Osteocyte (in vitro differentiated cells): ENCODE measurements around the gene RAB5B. TPM values are rescaled to one million over a fixed set of nuclear protein-coding genes. Genes with fewer than 3 reads are reported as not detected.

Experiments
- DNase-seq: peaks from one replicate; pipeline ENCODE4 v3.0.0; 2021; ENCODE audit warnings: mixed read lengths; ENCODE audit not compliant: unreplicated experiment; ENCODE audit errors: extremely low spot score
- H3K27ac Mint-ChIP-seq: one replicate; pipeline ENCODE4 v1.8.0; 2021; ENCODE audit warnings: mild to moderate bottlenecking, mixed read lengths; ENCODE audit not compliant: unreplicated experiment
- H3K27me3 Mint-ChIP-seq: one replicate; pipeline ENCODE4 v1.8.0; 2021; ENCODE audit warnings: mixed read lengths; ENCODE audit not compliant: unreplicated experiment
- H3K36me3 Mint-ChIP-seq: one replicate; pipeline ENCODE4 v1.8.0; 2021; ENCODE audit warnings: mixed read lengths; ENCODE audit not compliant: unreplicated experiment
- H3K4me1 Mint-ChIP-seq: one replicate; pipeline ENCODE4 v1.8.0; 2021; ENCODE audit warnings: mixed read lengths; ENCODE audit not compliant: unreplicated experiment
- H3K4me3 Mint-ChIP-seq: one replicate; pipeline ENCODE4 v1.8.0; 2021; ENCODE audit warnings: mild to moderate bottlenecking, moderate library complexity, mixed read lengths; ENCODE audit not compliant: unreplicated experiment
- H3K9me3 Mint-ChIP-seq: one replicate; pipeline ENCODE4 v1.8.0; 2021; ENCODE audit warnings: mixed read lengths; ENCODE audit not compliant: unreplicated experiment
- total RNA-seq: library from RNA; stranded (reverse); gene quantifications from 2 replicates; pipeline ENCODE4 v1.2.1, GENCODE V29; 2021
- TF ChIP-seq, protein P1 (sequence below): fragments of 200-600 bp; sonication (generic); IDR thresholded peaks from 2 replicates; pipeline ENCODE4 v1.5.0; 2021; ENCODE audit warnings: antibody characterized with exemption, mild to moderate bottlenecking, moderate library complexity

The RAB5B gene
- total RNA-seq, 1 donor from 2014 or later = 126 TPM

DNA sequence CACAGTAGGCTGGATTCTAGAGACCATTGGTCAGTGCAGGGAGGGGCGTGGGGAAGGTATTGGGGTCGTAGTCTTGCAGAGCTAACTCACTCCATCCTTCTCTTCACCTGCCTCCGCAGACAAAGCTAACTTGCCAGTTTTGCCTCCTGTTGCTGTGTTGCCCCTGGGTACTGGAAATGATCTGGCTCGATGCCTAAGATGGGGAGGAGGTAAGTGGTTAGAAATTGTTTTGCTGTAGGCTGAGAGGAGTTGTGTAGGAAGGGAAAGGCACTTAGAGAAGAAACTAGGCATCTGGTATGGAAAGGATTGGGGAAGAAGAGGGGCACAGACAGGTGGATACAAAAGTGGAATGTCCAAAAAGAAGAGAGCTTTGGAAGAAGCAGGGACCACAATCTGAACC is 31.8 kb upstream of the RAB5B start:
- H3K4me3 Mint-ChIP-seq = no peak overlapping the region
- no peak for DNase-seq
- peaks cover 33% of the 10 kb centered on the region for H3K36me3 Mint-ChIP-seq
- TF ChIP-seq, protein P1, sequence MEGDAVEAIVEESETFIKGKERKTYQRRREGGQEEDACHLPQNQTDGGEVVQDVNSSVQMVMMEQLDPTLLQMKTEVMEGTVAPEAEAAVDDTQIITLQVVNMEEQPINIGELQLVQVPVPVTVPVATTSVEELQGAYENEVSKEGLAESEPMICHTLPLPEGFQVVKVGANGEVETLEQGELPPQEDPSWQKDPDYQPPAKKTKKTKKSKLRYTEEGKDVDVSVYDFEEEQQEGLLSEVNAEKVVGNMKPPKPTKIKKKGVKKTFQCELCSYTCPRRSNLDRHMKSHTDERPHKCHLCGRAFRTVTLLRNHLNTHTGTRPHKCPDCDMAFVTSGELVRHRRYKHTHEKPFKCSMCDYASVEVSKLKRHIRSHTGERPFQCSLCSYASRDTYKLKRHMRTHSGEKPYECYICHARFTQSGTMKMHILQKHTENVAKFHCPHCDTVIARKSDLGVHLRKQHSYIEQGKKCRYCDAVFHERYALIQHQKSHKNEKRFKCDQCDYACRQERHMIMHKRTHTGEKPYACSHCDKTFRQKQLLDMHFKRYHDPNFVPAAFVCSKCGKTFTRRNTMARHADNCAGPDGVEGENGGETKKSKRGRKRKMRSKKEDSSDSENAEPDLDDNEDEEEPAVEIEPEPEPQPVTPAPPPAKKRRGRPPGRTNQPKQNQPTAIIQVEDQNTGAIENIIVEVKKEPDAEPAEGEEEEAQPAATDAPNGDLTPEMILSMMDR = no peak
- H3K4me1 Mint-ChIP-seq = peaks cover 5% of the 10 kb centered on the region
- H3K27me3 Mint-ChIP-seq = no peaks in the 10 kb centered on the region
- peak overlapping the region; percentile 20 for H3K27ac Mint-ChIP-seq
- no peaks in the 10 kb centered on the region for H3K9me3 Mint-ChIP-seq

DNA sequence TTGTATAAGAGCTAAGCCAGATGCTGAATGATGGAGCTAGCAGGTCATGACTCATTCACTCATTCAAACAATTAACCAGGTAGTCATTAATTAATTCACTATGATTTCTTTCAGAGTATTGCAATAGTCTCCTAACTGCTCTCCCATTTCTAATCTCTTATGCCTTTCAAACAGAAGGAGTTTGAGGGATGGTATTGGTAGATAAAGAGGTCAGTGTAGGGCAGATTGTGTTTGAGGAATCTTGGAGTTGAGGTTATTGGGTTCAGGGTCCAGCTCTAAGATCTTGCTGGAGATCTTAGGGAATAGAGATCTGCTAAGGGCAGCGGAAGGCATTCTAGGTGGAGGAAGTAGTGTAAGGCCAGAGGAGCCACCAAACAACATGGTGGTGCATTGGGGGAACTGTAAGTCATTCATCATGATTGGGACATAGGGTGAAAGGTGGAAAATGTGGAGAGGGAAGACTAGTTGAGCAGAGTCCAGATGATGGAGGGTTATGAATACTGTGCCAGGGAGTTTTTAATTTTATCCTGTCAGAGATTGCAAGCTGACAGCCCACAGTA is 31.2 kb upstream of the RAB5B start:
- peaks cover 5% of the 10 kb centered on the region for H3K4me1 Mint-ChIP-seq
- H3K4me3 Mint-ChIP-seq = no peak overlapping the region
- no peak for DNase-seq
- H3K27ac Mint-ChIP-seq = no peak overlapping the region
- no peaks in the 10 kb centered on the region for H3K27me3 Mint-ChIP-seq
- peaks cover 37% of the 10 kb centered on the region for H3K36me3 Mint-ChIP-seq
- no peaks in the 10 kb centered on the region for H3K9me3 Mint-ChIP-seq
- TF ChIP-seq, protein P1 = no peak

DNA sequence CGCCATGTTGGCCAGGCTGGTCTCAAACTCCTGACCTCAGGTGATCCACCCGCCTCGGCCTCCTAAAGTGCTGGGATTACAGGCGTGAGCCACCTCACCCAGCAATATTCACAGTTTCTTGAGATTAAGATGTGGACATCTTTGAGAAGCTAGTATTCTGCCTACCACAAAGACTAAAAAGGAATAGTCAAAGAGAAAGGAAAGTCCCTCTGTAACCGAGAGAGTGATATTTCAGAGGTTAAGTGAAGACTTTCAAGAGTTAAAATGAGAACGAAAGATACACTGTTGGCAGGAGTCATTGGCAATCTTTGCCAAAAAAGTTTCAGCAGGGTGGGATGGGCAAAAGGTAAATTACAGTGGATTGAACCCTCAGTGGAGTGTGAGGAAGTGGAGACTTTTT is 27.3 kb upstream of the RAB5B start:
- H3K4me3 Mint-ChIP-seq = no peak overlapping the region
- DNase-seq = no peak

DNA sequence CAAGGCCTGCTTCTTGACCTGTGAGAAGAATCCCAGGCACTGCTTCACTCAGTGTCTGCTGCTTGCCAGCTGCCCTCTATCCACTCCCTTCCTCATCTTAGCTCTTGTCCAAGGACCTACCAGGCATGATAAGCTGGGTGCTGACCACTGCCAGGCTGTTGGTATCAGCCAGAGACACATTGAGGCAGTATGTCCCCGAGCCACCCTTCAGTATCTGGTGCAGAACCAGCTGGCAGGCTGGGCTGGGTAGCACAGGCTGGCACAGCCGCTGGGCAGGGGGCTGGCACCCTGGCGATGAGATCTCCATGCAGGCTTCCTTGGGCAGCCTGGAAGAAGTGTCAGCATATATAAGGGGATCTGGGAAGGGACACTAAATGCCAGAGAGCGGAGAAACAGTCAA is 18.5 kb upstream of the RAB5B start:
- H3K27ac Mint-ChIP-seq = no peak overlapping the region
- DNase-seq = no peak
- H3K36me3 Mint-ChIP-seq = peaks cover 23% of the 10 kb centered on the region
- H3K4me3 Mint-ChIP-seq = no peak overlapping the region
- no peaks in the 10 kb centered on the region for H3K4me1 Mint-ChIP-seq
- TF ChIP-seq, protein P1 = no peak
- H3K9me3 Mint-ChIP-seq = no peaks in the 10 kb centered on the region
- no peaks in the 10 kb centered on the region for H3K27me3 Mint-ChIP-seq

More for the DNA sequence above, 27.3 kb upstream of the RAB5B start:
- Mint-ChIP-seq H3K9me3 (no peaks in the 10 kb centered on the region), H3K4me1 (no peaks in the 10 kb centered on the region), H3K36me3 (peaks cover 39% of the 10 kb centered on the region), H3K27ac (no peak overlapping the region), H3K27me3 (no peaks in the 10 kb centered on the region)
- TF ChIP-seq, protein P1 = no peak

DNA sequence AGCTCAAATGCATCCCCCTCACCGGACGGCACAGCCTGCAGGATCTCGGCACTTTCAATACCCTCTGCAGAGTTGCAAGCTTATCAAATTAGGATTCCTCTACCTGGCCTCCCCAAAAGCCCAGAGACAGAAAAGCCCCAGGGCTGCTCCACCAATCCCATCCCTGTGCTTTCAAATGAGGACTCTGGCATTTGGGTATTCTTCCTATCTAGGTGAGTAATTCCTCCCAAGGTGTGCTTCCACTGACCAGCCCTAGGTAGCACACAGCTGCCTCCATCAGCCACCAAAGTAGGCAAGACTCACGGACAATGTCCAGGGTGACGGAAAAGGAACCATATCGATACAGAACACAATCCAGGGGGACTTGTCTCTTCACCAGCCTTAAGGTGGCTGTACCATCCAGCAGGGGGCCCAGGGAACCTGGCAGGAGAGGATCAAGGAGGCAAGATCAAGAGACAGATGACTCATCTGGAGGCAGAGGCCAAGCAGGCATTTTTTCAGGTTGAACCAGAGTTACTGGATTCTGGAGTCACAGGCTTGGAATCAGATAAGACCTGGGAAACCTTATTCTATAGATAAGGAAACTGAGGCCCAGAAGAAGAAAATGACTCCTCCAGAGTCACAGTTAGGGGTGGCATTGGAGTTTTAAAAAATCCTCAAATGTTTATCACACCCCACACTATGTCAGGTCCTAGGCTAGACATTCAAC is 17.9 kb upstream of the RAB5B start:
- H3K4me1 Mint-ChIP-seq = no peaks in the 10 kb centered on the region
- no peak overlapping the region for H3K4me3 Mint-ChIP-seq
- H3K27ac Mint-ChIP-seq = no peak overlapping the region
- no peak for DNase-seq
- no peaks in the 10 kb centered on the region for H3K27me3 Mint-ChIP-seq
- H3K36me3 Mint-ChIP-seq = peaks cover 23% of the 10 kb centered on the region
- no peaks in the 10 kb centered on the region for H3K9me3 Mint-ChIP-seq
- TF ChIP-seq, protein P1 = no peak
